ENCODE measurements around the gene PIBF1. TPM values are rescaled to one million over a fixed set of nuclear protein-coding genes. Genes with fewer than 3 reads are reported as not detected.
A peak's percentile ranks its signal among the peaks of the same experiment; 100 is the strongest.
"Not testable (repeated sequence)": the region's sequence is repeated elsewhere in the genome, so short reads cannot be mapped to it uniquely, and the experiment has no call there.

PIBF1 gene
- total and polyA plus RNA-seq, 5 donors from 2014 or later, result 13.6 to 34.1 (median 19.8) TPM

DNA sequence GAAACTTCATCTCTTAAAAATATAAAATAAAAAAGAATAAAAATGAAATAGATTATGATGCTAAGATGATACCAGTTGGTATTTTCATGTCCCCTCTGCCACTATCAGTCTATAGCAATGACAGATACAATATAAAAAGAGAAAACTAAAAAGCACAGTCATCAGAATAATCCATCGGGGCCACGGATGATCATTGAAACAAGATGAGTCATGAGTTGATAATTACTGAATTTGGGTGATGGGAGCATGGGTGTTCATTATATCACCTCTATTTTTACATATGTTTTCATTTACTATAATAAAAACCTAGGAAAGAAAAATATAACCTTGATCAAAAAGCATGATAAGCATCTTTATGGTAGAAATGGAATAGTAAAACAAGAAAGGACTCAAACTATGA lies 41.1 kb downstream of the PIBF1 start:
- H3K27ac Mint-ChIP-seq, result no peak overlapping the region
- Histone ChIP-seq H3K4me3 (ENCODE audit: low read depth, low read length) (no peak overlapping the region), H3K4me1 (ENCODE audit: control insufficient read depth, insufficient read depth, low read length, poor library complexity, severe bottlenecking) (no peaks in the 10 kb centered on the region), H3K27me3 (ENCODE audit: control insufficient read depth, insufficient read depth, low read length) (no peaks in the 10 kb centered on the region), H3K9me3 (ENCODE audit: control insufficient read depth in 2 of 2, low read length in 2 of 2) (no peaks in the 10 kb centered on the region), H3K27ac (ENCODE audit: insufficient read depth, low read length, poor library complexity, severe bottlenecking) (no peak overlapping the region), H3K36me3 (ENCODE audit: control insufficient read depth, insufficient read depth, low read length) (peaks cover 34% of the 10 kb centered on the region)
- ATAC-seq (ENCODE audit: low read depth in 2 of 2) (no peak), DNase-seq (no peak)
- H3K4me1 Mint-ChIP-seq, result peaks cover 0 to 24% (median 10%) of the 10 kb centered on the region in 4 donors
- peaks cover 32% of the 10 kb centered on the region for H3K36me3 Mint-ChIP-seq
- H3K27me3 Mint-ChIP-seq, result no peaks in the 10 kb centered on the region
- peaks cover 0 to 1% (median 0%) of the 10 kb centered on the region in 7 donors for H3K9me3 Mint-ChIP-seq
- H3K4me3 Mint-ChIP-seq, result no peak overlapping the region

- no peaks in the 10 kb centered on the region for H3K4me1 ChIP-seq (ENCODE audit: control insufficient read depth, insufficient read depth, low read length, poor library complexity, severe bottlenecking)
- H3K36me3 ChIP-seq (ENCODE audit: control insufficient read depth, insufficient read depth, low read length), result peaks cover 34% of the 10 kb centered on the region
- H3K27ac ChIP-seq (ENCODE audit: insufficient read depth, low read length, poor library complexity, severe bottlenecking), result no peak overlapping the region
- Mint-ChIP-seq H3K27ac (no peak overlapping the region), H3K9me3 (peaks cover 0 to 1% (median 0%) of the 10 kb centered on the region in 7 donors), H3K4me3 (no peak overlapping the region), H3K27me3 (no peaks in the 10 kb centered on the region), H3K36me3 (peaks cover 36% of the 10 kb centered on the region), H3K4me1 (peaks cover 4 to 25% (median 12%) of the 10 kb centered on the region in 4 donors)
- no peaks in the 10 kb centered on the region for H3K27me3 ChIP-seq (ENCODE audit: control insufficient read depth, insufficient read depth, low read length)
- no peak overlapping the region for H3K4me3 ChIP-seq (ENCODE audit: low read depth, low read length)
- no peak for DNase-seq
- ATAC-seq (ENCODE audit: low read depth in 2 of 2), result no peak
- no peaks in the 10 kb centered on the region for H3K9me3 ChIP-seq (ENCODE audit: control insufficient read depth in 2 of 2, low read length in 2 of 2)
These were observed 41.8 kb downstream of the PIBF1 start for GRCh38 chr13:72823724-72824123.

DNA sequence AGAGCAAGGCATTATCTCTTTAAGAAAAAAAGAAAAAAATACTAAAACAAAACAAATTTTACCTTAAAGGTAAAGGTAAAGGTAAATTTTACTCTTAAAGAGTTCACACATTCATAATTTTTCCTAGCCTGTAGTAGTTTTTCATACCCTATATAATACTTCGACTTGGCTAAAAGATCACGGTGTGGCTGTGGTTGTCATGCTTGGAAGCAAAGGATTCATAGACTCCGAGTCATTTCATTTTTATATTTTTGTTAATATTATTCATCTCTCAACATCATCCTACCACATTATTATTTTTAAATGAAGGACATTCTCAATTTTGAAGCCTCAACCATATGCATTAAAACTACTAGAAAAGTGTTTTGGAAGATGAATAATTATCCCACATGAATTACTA lies 52.7 kb downstream of the PIBF1 start:
- Histone ChIP-seq H3K4me1 (ENCODE audit: control insufficient read depth, insufficient read depth, low read length, poor library complexity, severe bottlenecking) (no peaks in the 10 kb centered on the region), H3K27ac (ENCODE audit: insufficient read depth, low read length, poor library complexity, severe bottlenecking) (no peak overlapping the region), H3K36me3 (ENCODE audit: control insufficient read depth, insufficient read depth, low read length) (peaks cover 15% of the 10 kb centered on the region), H3K4me3 (ENCODE audit: low read depth, low read length) (no peak overlapping the region), H3K27me3 (ENCODE audit: control insufficient read depth, insufficient read depth, low read length) (no peaks in the 10 kb centered on the region), H3K9me3 (ENCODE audit: control insufficient read depth in 2 of 2, low read length in 2 of 2) (no peaks in the 10 kb centered on the region)
- Mint-ChIP-seq H3K4me1 (peaks cover 16 to 33% (median 26%) of the 10 kb centered on the region in 4 donors), H3K27ac (no peak overlapping the region), H3K4me3 (no peak overlapping the region), H3K9me3 (peaks cover 0 to 1% (median 0%) of the 10 kb centered on the region in 7 donors), H3K36me3 (peaks cover 30% of the 10 kb centered on the region), H3K27me3 (no peaks in the 10 kb centered on the region)
- no peak for ATAC-seq (ENCODE audit: low read depth in 2 of 2)
- no peak for DNase-seq

- peak; percentile 55 to 69 for ATAC-seq (ENCODE audit: low read depth in 2 of 2)
- Mint-ChIP-seq H3K9me3 (peaks cover 0 to 3% (median 0%) of the 10 kb centered on the region in 7 donors), H3K27ac (no peak overlapping the region), H3K4me3 (no peak overlapping the region), H3K27me3 (no peaks in the 10 kb centered on the region), H3K36me3 (peaks cover 14% of the 10 kb centered on the region), H3K4me1 (peaks cover under 1 to 10% (median 5%) of the 10 kb centered on the region in 4 donors)
- peak in 2 of 3 donors; percentile 20 to 66 for DNase-seq
- Histone ChIP-seq H3K36me3 (ENCODE audit: control insufficient read depth, insufficient read depth, low read length) (peaks cover 28% of the 10 kb centered on the region), H3K9me3 (ENCODE audit: control insufficient read depth in 2 of 2, low read length in 2 of 2) (no peaks in the 10 kb centered on the region), H3K4me1 (ENCODE audit: control insufficient read depth, insufficient read depth, low read length, poor library complexity, severe bottlenecking) (no peaks in the 10 kb centered on the region), H3K27ac (ENCODE audit: insufficient read depth, low read length, poor library complexity, severe bottlenecking) (no peak overlapping the region), H3K4me3 (ENCODE audit: low read depth, low read length) (no peak overlapping the region), H3K27me3 (ENCODE audit: control insufficient read depth, insufficient read depth, low read length) (no peaks in the 10 kb centered on the region)
These were observed 58.0 kb downstream of the PIBF1 start for GRCh38 chr13:72839831-72840426.

GRCh38 chr13:72842991-72843390 lies 61.1 kb downstream of the PIBF1 start:
- peaks cover 42% of the 10 kb centered on the region for H3K36me3 Mint-ChIP-seq

GRCh38 chr13:72845148-72845547 lies 63.2 kb downstream of the PIBF1 start:
- H3K36me3 Mint-ChIP-seq, result peaks cover 39% of the 10 kb centered on the region
- not testable (repeated sequence) for H3K27ac Mint-ChIP-seq; H3K9me3 ChIP-seq (ENCODE audit: control insufficient read depth in 2 of 2, low read length in 2 of 2); ATAC-seq (ENCODE audit: low read depth in 2 of 2); H3K27ac ChIP-seq (ENCODE audit: insufficient read depth, low read length, poor library complexity, severe bottlenecking); H3K4me3 ChIP-seq (ENCODE audit: low read depth, low read length); DNase-seq; H3K4me1 ChIP-seq (ENCODE audit: control insufficient read depth, insufficient read depth, low read length, poor library complexity, severe bottlenecking); H3K27me3 Mint-ChIP-seq; H3K4me3 Mint-ChIP-seq; H3K9me3 Mint-ChIP-seq; H3K27me3 ChIP-seq (ENCODE audit: control insufficient read depth, insufficient read depth, low read length); H3K4me1 Mint-ChIP-seq
- peaks cover 45% of the 10 kb centered on the region for H3K36me3 ChIP-seq (ENCODE audit: control insufficient read depth, insufficient read depth, low read length)

More at GRCh38 chr13:72842991-72843390, 61.1 kb downstream of the PIBF1 start:
- Histone ChIP-seq H3K9me3 (ENCODE audit: control insufficient read depth in 2 of 2, low read length in 2 of 2) (no peaks in the 10 kb centered on the region), H3K27ac (ENCODE audit: insufficient read depth, low read length, poor library complexity, severe bottlenecking) (no peak overlapping the region), H3K36me3 (ENCODE audit: control insufficient read depth, insufficient read depth, low read length) (peaks cover 42% of the 10 kb centered on the region), H3K4me1 (ENCODE audit: control insufficient read depth, insufficient read depth, low read length, poor library complexity, severe bottlenecking) (no peaks in the 10 kb centered on the region), H3K27me3 (ENCODE audit: control insufficient read depth, insufficient read depth, low read length) (no peaks in the 10 kb centered on the region), H3K4me3 (ENCODE audit: low read depth, low read length) (no peak overlapping the region)
- Mint-ChIP-seq H3K4me1 (peaks cover 3 to 10% (median 5%) of the 10 kb centered on the region in 4 donors), H3K4me3 (no peak overlapping the region), H3K27ac (no peak overlapping the region), H3K27me3 (no peaks in the 10 kb centered on the region), H3K9me3 (peaks cover 0 to 8% (median 0%) of the 10 kb centered on the region in 7 donors)
- no peak for ATAC-seq (ENCODE audit: low read depth in 2 of 2)
- no peak for DNase-seq

- H3K36me3 ChIP-seq (ENCODE audit: control insufficient read depth, insufficient read depth, low read length), result peaks cover 47% of the 10 kb centered on the region
These were observed 67.6 kb downstream of the PIBF1 start for GRCh38 chr13:72849571-72849970.

More at GRCh38 chr13:72849571-72849970, 67.6 kb downstream of the PIBF1 start:
- DNase-seq (no peak), ATAC-seq (ENCODE audit: low read depth in 2 of 2) (no peak)
- Mint-ChIP-seq H3K36me3 (peaks cover 41% of the 10 kb centered on the region), H3K4me3 (no peak overlapping the region), H3K9me3 (peaks cover 0 to 5% (median 0%) of the 10 kb centered on the region in 7 donors), H3K27me3 (no peaks in the 10 kb centered on the region), H3K27ac (no peak overlapping the region), H3K4me1 (peaks cover 0 to 11% (median 3%) of the 10 kb centered on the region in 4 donors)
- H3K4me3 ChIP-seq (ENCODE audit: low read depth, low read length), result no peak overlapping the region
- H3K27me3 ChIP-seq (ENCODE audit: control insufficient read depth, insufficient read depth, low read length), result no peaks in the 10 kb centered on the region
- H3K9me3 ChIP-seq (ENCODE audit: control insufficient read depth in 2 of 2, low read length in 2 of 2), result no peaks in the 10 kb centered on the region
- no peaks in the 10 kb centered on the region for H3K4me1 ChIP-seq (ENCODE audit: control insufficient read depth, insufficient read depth, low read length, poor library complexity, severe bottlenecking)
- no peak overlapping the region for H3K27ac ChIP-seq (ENCODE audit: insufficient read depth, low read length, poor library complexity, severe bottlenecking)

Measured in CD4-positive, CD25-positive, alpha-beta regulatory T cell (primary cell).